Spinal cord (tissue), 10 donors: ENCODE results near the gene NCEH1. TPM values are rescaled to one million over a fixed set of nuclear protein-coding genes. Genes with fewer than 3 reads are reported as not detected.

ENCODE experiments used
- DNase-seq, 6 donors: peaks; one replicate each; pipeline versions ENCODE4 v3.0.0 to v3.0.0-alpha.2; 2013 to 2015; ENCODE audit warnings: low spot score in 6 of 6, low read depth in 4 of 6
- H3K27ac ChIP-seq: one replicate; pipeline ENCODE4 v1.5.1; 2013; ENCODE audit warnings: low read depth, low read length, control low read depth
- H3K27me3 ChIP-seq: one replicate; pipeline ENCODE4 v1.6.1; 2013; ENCODE audit warnings: low read length; ENCODE audit not compliant: control insufficient read depth, insufficient read depth
- H3K36me3 ChIP-seq: one replicate; pipeline ENCODE4 v1.6.1; 2013; ENCODE audit warnings: low read length; ENCODE audit not compliant: control insufficient read depth, insufficient read depth
- H3K4me1 ChIP-seq: one replicate; pipeline ENCODE4 v1.6.1; 2013; ENCODE audit warnings: low read length; ENCODE audit not compliant: control insufficient read depth, insufficient read depth
- H3K4me3 ChIP-seq: one replicate; pipeline ENCODE4 v1.5.1; 2013; ENCODE audit warnings: low read depth, low read length, control low read depth
- H3K9me3 ChIP-seq: one replicate; pipeline ENCODE4 v1.6.1; 2013; ENCODE audit warnings: low read length; ENCODE audit not compliant: control insufficient read depth, insufficient read depth
- WGBS: methylation state at CpG from one replicate; pipeline ENCODE4 v1.1.5; 2013; ENCODE audit warnings: missing lambda C conversion rate; ENCODE audit not compliant: insufficient coverage; 5-methylcytosine and 5-hydroxymethylcytosine counted together
- polyA plus RNA-seq, 2 donors: library from polyadenylated mRNA; unstranded; fragments of 120-200 nt; gene quantifications; one replicate each; pipeline ENCODE4 v1.2.1, GENCODE V29; 2013; ENCODE audit not compliant: insufficient read length in 2 of 2
- total RNA-seq, 2 donors: library from RNA; depleted of rRNA in 1 of 2; stranded (reverse); fragments of 120-200 nt in 1 of 2; fragments of >200 nt in 1 of 2; gene quantifications; one replicate each; pipeline versions ENCODE4 v1.2.3 to v1.2.4, GENCODE V29; 2013 to 2014
- donor health status: healthy.

The NCEH1 gene
- total and polyA plus RNA-seq, 4 donors, result 4.0 to 16.3 (median 11.4) TPM

DNA sequence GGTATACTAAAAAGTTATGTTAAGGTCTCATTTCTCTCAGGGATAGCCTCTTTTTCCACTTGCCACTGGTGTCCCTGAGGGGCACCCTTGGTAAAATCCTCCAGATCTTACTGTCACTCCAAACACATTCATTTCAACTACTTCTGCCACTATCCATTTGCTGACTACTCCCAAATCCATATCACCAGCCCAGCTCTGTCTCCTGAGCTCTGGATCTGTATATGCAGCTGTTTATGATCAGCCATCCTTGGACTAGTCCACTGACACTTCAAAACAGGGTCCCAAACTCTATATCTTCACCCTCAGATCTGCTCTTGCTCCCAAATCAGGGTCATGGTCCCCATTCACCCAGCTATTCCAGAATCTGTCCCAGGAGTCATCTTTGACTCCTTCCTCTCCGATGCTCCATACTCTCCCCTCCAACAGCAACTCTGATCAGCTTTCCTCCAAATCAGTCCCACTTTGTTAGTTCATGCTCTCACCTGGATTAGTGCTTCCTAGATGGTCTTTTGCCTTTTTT lies 9.9 kb downstream of the NCEH1 start:
- H3K27me3 ChIP-seq, result no peaks in the 10 kb centered on the region
- H3K27ac ChIP-seq, result no peak overlapping the region
- H3K4me1 ChIP-seq, result no peaks in the 10 kb centered on the region
- WGBS, result 100% methylated on average over 1 of the region's 1 CpG
- H3K9me3 ChIP-seq, result no peaks in the 10 kb centered on the region
- H3K4me3 ChIP-seq, result no peak overlapping the region
- no peak for DNase-seq
- no peaks in the 10 kb centered on the region for H3K36me3 ChIP-seq

DNA sequence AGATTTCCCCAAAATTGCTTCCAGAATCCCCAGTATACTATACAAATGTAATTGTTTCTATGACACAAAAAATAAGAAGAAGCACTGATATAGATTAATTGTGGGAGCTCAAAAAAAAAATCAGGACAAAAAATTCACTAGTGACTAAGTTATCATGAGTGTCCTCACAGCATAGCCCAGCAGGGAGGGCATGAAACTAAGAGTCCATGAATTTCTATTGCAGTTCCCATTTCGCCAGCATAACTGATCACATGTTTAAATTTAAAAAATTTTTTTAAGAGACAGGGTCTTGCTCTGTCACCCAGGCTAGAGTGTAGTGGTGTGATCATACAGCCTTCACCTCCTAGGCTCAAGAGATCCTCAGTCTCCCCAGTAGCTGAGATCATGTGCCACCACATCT lies 10.6 kb downstream of the NCEH1 start:
- Histone ChIP-seq H3K4me1 (no peaks in the 10 kb centered on the region), H3K27ac (no peak overlapping the region)

DNA sequence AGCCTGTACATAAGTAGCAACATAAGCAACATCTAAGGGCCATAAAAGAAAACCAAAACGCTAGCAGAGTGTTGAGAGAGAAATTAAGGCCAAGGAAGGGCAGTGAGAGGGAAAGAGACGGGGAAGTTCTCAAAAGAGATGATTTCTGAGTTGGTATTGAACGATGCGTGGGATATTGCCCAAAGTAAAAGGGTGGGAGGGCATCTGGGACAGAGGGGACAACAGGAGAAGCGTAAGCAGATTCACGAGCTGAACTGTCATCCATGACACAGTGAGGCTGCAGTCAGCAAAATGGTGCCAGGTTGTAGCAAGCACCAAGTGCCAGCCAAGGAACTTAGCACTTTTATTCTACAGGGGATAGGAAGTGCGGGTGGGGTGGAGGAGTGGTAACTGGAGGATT lies 11.8 kb downstream of the NCEH1 start:
- H3K9me3 ChIP-seq, result no peaks in the 10 kb centered on the region
- DNase-seq, result no peak
- WGBS, result 79% methylated on average over 7 of the region's 7 CpGs
- H3K4me3 ChIP-seq, result no peak overlapping the region
- H3K27ac ChIP-seq, result no peak overlapping the region
- no peaks in the 10 kb centered on the region for H3K27me3 ChIP-seq
- H3K36me3 ChIP-seq, result no peaks in the 10 kb centered on the region
- no peaks in the 10 kb centered on the region for H3K4me1 ChIP-seq

More for the DNA sequence above, 10.6 kb downstream of the NCEH1 start:
- WGBS, result no CpG with 5 or more reads among the region's 1 CpG
- no peaks in the 10 kb centered on the region for H3K9me3 ChIP-seq
- no peak overlapping the region for H3K4me3 ChIP-seq
- no peak for DNase-seq
- H3K36me3 ChIP-seq, result no peaks in the 10 kb centered on the region
- H3K27me3 ChIP-seq, result no peaks in the 10 kb centered on the region

DNA sequence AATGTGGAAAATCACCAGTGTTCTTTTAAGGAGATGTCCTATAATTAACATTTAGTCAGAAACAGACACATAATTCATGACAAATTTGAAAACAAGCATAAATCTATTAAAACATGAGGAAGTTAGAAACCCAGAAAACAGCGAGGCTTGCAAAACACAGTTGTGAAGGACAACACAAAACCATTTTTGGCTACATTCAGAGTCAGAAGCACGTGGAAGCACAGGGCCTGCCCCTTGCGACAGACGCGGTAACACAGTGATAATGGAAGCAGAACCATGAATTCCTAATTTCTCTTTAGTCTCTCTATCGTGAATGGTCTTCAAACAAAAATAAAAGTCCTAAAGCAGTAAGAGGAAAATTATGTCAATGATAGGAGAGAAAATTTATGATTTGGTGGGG lies 12.2 kb downstream of the NCEH1 start:
- 63% methylated on average over 5 of the region's 6 CpGs for WGBS
- Histone ChIP-seq H3K27me3 (no peaks in the 10 kb centered on the region), H3K4me3 (no peak overlapping the region), H3K9me3 (no peaks in the 10 kb centered on the region), H3K4me1 (no peaks in the 10 kb centered on the region), H3K27ac (no peak overlapping the region), H3K36me3 (no peaks in the 10 kb centered on the region)
- no peak for DNase-seq

DNA sequence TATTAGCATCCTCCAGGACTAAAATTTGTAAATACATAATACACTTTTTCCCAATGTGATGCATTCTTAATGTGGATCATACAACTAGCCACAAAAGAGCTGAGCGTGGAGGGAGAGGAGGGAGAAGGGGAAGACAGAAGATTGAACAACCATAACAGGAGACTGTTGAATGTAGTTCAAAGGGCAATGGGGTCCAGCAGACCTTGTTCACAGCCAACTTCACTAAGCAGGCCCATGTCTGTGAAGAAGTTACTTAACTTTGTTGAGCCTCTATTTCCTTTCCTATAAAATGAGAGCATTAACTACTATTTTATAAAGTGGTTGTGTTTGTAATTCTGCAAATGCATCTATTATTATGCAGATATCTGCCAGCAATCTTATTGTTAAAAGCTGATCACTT lies 13.3 kb downstream of the NCEH1 start:
- Histone ChIP-seq H3K9me3 (no peaks in the 10 kb centered on the region), H3K27ac (no peak overlapping the region), H3K4me3 (no peak overlapping the region), H3K36me3 (no peaks in the 10 kb centered on the region), H3K27me3 (no peaks in the 10 kb centered on the region), H3K4me1 (no peaks in the 10 kb centered on the region)
- no CpG with 5 or more reads among the region's 1 CpG for WGBS
- no peak for DNase-seq

DNA sequence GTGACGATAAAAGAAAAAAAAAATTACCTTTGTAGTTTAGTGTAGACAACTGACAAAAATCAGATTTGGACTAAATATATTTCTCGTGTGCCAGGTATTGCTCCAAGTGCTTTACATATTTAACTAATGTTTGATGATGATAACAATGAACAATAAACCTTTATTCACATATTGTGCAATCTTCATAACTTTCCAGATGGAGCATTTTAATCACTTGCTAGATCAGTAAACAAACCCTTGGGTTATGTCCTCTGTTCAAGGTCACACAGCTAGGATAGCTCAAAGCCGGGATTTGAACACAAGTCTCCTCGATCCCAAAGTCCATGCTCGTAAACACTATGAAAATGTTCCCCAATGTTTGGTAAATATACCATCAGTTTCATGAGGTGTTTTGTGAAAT lies 14.5 kb downstream of the NCEH1 start:
- no peaks in the 10 kb centered on the region for H3K4me1 ChIP-seq
- no peak overlapping the region for H3K4me3 ChIP-seq
- no peaks in the 10 kb centered on the region for H3K27me3 ChIP-seq
- no peaks in the 10 kb centered on the region for H3K9me3 ChIP-seq
- no peak overlapping the region for H3K27ac ChIP-seq
- no peak for DNase-seq
- H3K36me3 ChIP-seq, result no peaks in the 10 kb centered on the region
- WGBS, result no CpG with 5 or more reads among the region's 5 CpGs

DNA sequence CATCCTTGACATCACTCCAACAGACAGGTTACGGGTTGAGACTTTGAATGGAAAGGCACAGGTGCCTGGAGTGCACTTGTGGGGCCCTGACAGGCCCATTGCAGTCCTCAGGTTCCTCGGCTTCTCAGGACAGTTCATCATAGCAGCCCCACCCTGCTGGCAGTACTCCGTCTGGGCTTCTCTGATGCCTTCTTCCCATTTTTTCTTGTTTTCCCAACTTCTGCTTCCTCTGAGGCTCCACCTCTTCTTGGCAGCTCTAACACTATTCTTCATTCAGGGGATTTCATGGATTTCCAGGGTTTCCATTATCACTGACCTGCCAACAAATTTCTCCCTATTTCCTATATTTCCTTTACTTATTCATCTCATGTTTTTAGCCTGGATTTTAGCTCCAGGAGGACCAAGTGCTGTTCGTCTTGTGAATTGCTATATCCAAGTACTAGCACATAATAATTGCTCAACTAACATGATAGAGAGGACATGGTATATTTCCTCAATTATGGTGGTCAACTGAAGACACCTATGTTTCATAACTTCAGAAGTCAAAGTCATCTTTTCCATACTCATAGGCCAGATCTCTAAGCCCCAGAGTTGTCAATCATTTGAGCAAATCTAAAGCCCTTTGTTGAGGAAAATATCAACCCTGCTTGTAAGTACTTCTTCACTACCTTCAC lies 16.2 kb downstream of the NCEH1 start:
- no peaks in the 10 kb centered on the region for H3K27me3 ChIP-seq
- H3K4me3 ChIP-seq, result no peak overlapping the region
- H3K27ac ChIP-seq, result no peak overlapping the region
- H3K9me3 ChIP-seq, result no peaks in the 10 kb centered on the region
- no peaks in the 10 kb centered on the region for H3K4me1 ChIP-seq
- no peak for DNase-seq
- no peaks in the 10 kb centered on the region for H3K36me3 ChIP-seq
- 91% methylated on average over 3 of the region's 4 CpGs for WGBS

DNA sequence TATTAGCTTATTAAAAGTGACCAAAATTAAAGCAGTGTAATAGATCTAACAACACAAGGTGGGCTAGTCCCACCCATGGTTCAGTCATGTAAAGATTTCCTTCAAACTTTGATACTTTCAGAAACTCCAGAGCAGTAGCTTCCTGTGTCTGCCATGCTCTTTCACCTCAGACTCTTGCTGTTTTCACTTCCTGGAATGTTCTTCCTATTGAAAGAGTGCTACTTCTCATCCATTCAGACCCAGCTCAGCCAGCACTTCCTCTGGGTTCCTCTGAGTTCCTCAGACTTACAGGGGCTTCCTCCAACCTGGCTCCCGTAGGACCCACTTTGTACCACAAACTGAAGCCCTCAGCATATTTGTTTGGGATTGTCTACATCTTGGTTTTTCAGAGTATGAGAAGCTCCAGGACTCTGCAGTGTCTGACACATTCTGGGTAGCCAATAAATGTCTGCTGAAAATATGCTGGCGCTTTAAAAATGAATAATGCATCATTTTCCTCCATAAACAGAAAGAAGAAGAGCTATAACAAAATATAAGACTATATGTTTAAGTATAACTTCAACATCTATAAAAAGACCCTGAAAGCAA lies 18.0 kb downstream of the NCEH1 start:
- H3K4me1 ChIP-seq, result no peaks in the 10 kb centered on the region
- H3K27ac ChIP-seq, result no peak overlapping the region
- H3K9me3 ChIP-seq, result no peaks in the 10 kb centered on the region
- no peaks in the 10 kb centered on the region for H3K36me3 ChIP-seq
- no peak overlapping the region for H3K4me3 ChIP-seq
- H3K27me3 ChIP-seq, result no peaks in the 10 kb centered on the region
- no CpG with 5 or more reads among the region's 2 CpGs for WGBS
- no peak for DNase-seq

DNA sequence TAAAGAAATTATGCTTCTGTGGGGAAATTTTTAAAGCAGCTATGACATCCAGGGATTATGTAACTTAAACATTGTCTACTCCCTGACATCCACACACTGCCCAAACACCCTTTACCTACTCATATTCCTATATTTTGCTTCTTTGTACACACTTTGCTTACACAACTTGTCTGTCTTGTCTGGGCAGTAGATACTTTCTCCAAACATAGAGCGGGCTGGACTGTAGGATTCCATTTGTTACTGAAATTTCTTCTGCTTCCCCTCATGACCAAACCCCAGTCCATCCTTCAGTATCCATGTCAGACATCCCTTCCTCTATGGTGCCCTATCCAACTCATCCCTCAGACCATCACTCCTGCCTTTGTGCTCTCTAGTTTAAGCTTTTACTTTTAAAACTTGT lies 19.9 kb downstream of the NCEH1 start:
- no peak overlapping the region for H3K27ac ChIP-seq
- no peak for DNase-seq
- WGBS, result 100% methylated on average over 1 of the region's 1 CpG
- no peaks in the 10 kb centered on the region for H3K9me3 ChIP-seq
- H3K4me3 ChIP-seq, result no peak overlapping the region
- no peaks in the 10 kb centered on the region for H3K36me3 ChIP-seq
- no peaks in the 10 kb centered on the region for H3K27me3 ChIP-seq
- H3K4me1 ChIP-seq, result no peaks in the 10 kb centered on the region

DNA sequence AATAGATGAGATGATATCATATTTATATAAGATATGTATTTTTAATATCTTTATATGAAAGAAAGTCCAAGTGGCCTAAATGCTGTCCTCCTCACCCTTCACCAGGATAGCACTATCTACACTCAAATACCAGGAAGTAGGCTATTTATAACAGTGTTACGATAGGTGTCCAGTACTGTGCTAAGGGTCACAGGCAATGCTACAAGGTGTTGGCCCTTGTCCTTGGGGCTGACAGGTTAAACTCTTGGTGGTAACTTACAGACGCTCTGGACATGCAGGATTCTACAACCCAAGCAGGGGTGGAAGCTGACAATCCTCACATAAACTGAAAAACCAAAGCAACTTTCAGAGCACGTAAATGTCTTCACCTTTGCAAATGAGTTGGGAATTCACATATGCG lies 22.3 kb downstream of the NCEH1 start:
- 97% methylated on average over 3 of the region's 4 CpGs for WGBS
- H3K4me1 ChIP-seq, result no peaks in the 10 kb centered on the region
- H3K27ac ChIP-seq, result no peak overlapping the region
- no peak overlapping the region for H3K4me3 ChIP-seq
- no peak for DNase-seq
- no peaks in the 10 kb centered on the region for H3K9me3 ChIP-seq
- H3K27me3 ChIP-seq, result no peaks in the 10 kb centered on the region
- H3K36me3 ChIP-seq, result no peaks in the 10 kb centered on the region
